ENCODE measurements around the gene CXCL11.

DNA sequence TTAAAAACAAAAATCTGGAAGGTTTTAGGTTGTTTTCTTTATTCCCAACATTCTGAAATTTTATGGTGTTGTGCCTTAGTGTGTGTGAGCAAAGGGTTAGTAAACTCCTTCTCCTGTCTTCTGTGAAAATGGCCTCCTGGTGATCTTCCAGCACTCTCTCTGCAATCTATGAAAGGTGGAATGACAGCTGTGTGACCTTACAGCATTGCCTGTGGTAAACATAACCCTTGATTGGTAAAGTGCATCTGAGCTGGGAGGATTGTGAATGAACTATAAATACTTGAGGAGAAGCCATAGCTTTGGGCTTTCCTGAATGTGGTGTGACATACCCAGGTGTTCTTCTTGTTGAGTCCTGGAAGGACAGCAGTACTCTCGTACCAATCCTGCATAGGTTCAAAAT lies 48.7 kb upstream of the CXCL11 start:
- peak; percentile 9 to 34 for TF ChIP-seq POLR2A (IDR thresholded peaks at IDR 0.05)
- TF ChIP-seq, protein P1, sequence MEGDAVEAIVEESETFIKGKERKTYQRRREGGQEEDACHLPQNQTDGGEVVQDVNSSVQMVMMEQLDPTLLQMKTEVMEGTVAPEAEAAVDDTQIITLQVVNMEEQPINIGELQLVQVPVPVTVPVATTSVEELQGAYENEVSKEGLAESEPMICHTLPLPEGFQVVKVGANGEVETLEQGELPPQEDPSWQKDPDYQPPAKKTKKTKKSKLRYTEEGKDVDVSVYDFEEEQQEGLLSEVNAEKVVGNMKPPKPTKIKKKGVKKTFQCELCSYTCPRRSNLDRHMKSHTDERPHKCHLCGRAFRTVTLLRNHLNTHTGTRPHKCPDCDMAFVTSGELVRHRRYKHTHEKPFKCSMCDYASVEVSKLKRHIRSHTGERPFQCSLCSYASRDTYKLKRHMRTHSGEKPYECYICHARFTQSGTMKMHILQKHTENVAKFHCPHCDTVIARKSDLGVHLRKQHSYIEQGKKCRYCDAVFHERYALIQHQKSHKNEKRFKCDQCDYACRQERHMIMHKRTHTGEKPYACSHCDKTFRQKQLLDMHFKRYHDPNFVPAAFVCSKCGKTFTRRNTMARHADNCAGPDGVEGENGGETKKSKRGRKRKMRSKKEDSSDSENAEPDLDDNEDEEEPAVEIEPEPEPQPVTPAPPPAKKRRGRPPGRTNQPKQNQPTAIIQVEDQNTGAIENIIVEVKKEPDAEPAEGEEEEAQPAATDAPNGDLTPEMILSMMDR (IDR thresholded peaks at IDR 0.05 in 4 of 5, conservative IDR thresholded peaks at IDR 0.05 in 1 of 5): no peak

All from gastrocnemius medialis (tissue), 4 donors.